ENCODE results near the gene ZFHX3. TPM values are rescaled to one million over a fixed set of nuclear protein-coding genes. Genes with fewer than 3 reads are reported as not detected.

The ZFHX3 gene
- total RNA-seq, 1 donor from 2014 or later, result 1.2 TPM

DNA sequence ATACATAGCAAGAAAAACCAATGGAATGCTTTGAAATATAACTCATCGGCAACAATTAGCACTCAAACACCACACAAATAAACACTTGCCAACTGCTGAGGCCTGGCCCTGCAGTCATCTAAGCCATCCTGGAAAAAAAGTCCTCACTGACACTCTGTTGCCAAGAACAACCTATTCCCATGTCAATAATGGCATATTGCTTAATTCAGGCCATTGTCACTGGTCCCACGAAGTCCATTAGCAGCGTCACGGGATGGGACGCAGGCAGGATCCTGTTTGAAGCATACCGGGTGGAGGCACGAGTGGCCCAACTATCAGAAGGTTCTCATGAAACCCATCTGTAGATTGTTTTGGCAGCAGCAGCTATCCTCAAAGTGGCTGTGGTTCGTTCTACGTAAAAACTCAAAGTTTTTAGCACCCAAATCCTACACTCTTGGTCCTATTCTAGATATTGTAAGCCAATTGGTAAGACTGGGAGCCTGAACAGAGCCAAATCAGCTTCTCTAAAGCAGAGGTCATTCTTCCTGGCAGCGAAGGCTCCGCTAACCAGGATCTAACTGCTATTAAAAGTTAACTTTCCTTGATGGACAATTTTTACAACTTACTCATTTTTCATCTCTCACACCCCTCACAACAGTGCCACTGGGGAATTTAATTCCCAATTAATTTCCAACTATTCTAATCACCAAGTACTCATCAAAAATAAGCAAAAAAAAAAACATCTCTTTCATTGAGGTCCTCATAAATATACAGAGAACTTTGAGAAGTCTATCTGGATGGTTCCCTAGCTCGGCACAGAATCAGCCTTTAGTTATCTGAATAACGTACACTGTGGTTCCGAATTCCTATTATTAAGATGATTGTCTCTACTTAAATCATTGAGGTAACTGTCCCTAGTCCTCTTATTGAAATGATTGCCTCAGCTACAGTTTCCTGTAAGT, 91.5 kb downstream of the ZFHX3 start:
- no peaks in the 10 kb centered on the region for H3K36me3 Mint-ChIP-seq (ENCODE audit: low read depth)
- H3K27ac Mint-ChIP-seq, result no peak overlapping the region
- no peaks in the 10 kb centered on the region for H3K27me3 Mint-ChIP-seq (ENCODE audit: low read depth)
- H3K4me3 Mint-ChIP-seq (ENCODE audit: low read depth), result no peak overlapping the region
- no peak for DNase-seq (ENCODE audit: low spot score)
- peaks cover 3% of the 10 kb centered on the region for H3K9me3 Mint-ChIP-seq
- intact Hi-C loops (cut with micrococcal nuclease), result no loop called here
- no peaks in the 10 kb centered on the region for H3K4me1 Mint-ChIP-seq (ENCODE audit: low read depth)

DNA sequence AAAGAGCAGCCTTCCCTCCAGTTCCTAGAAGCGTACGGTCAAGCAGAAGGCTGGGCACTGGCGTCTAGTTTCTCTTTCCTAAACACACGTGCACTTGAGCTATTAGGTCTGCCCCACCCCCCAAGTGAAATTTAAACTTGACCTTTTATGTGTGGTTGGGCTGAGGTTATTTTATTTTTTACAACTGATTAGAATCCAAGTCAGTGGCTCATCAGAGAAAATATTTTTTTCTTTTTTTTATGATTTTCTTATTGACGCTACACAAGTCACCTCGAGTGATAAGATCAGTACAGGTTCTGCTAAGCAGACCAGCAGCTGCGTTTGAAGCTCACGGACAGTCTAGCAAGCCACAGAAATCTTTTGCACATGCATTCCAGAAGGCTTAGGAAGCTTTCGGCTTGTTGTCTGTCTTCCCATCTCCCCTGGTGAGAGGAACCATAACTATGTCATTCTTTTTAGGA, 95.1 kb downstream of the ZFHX3 start:
- no peaks in the 10 kb centered on the region for H3K36me3 Mint-ChIP-seq (ENCODE audit: low read depth)
- intact Hi-C loops (cut with micrococcal nuclease), result no loop called here
- H3K4me1 Mint-ChIP-seq (ENCODE audit: low read depth), result no peaks in the 10 kb centered on the region
- H3K9me3 Mint-ChIP-seq, result no peaks in the 10 kb centered on the region
- no peak overlapping the region for H3K4me3 Mint-ChIP-seq (ENCODE audit: low read depth)
- no peak overlapping the region for H3K27ac Mint-ChIP-seq
- no peaks in the 10 kb centered on the region for H3K27me3 Mint-ChIP-seq (ENCODE audit: low read depth)
- no peak for DNase-seq (ENCODE audit: low spot score)

DNA sequence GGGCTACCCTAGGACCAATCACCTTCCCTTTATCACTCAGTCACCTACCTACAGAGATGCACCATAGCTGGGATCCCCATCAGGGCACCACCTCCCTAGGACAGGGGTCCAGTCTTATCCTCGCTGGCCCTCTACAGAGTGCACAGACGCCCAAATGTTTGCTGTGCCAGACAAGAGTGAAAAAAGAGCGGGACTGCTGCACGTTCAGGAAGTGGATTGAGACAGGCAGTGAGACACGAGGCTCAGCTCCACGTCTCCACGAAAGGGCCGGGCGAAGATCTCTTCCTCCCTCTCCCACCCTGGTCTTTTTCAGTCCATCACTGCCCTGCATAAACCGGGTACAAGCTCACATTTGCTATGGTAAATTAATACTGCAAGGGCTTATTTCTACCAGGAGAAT, 95.5 kb downstream of the ZFHX3 start:
- H3K27me3 Mint-ChIP-seq (ENCODE audit: low read depth), result no peaks in the 10 kb centered on the region
- H3K27ac Mint-ChIP-seq, result no peak overlapping the region
- H3K9me3 Mint-ChIP-seq, result no peaks in the 10 kb centered on the region
- intact Hi-C loops (cut with micrococcal nuclease), result no loop called here
- no peaks in the 10 kb centered on the region for H3K36me3 Mint-ChIP-seq (ENCODE audit: low read depth)
- H3K4me1 Mint-ChIP-seq (ENCODE audit: low read depth), result no peaks in the 10 kb centered on the region
- H3K4me3 Mint-ChIP-seq (ENCODE audit: low read depth), result no peak overlapping the region
- no peak for DNase-seq (ENCODE audit: low spot score)

DNA sequence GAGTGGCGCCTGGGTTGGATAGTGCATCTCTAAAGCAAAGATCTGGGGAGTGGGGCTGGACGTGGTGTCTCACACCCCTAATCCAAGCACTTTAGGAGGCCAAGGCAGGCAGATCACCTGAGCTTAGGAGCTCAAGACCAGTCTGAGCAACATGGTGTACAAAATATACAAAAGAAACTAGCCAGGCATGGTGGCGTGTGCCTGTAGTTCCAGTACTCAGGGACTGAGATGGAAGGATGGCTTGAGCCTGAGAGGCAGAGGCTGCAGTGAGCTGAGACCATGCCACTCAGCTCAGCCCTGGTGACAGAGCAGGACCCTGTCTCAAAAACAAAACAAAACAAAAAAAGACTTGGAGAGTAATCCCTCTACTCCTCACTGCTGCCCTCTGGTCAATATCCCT, 96.0 kb downstream of the ZFHX3 start:
- intact Hi-C loops (cut with micrococcal nuclease), result no loop called here
- Mint-ChIP-seq H3K4me3 (ENCODE audit: low read depth) (no peak overlapping the region), H3K27me3 (ENCODE audit: low read depth) (no peaks in the 10 kb centered on the region), H3K9me3 (no peaks in the 10 kb centered on the region), H3K36me3 (ENCODE audit: low read depth) (no peaks in the 10 kb centered on the region), H3K4me1 (ENCODE audit: low read depth) (no peaks in the 10 kb centered on the region), H3K27ac (no peak overlapping the region)
- no peak for DNase-seq (ENCODE audit: low spot score)

DNA sequence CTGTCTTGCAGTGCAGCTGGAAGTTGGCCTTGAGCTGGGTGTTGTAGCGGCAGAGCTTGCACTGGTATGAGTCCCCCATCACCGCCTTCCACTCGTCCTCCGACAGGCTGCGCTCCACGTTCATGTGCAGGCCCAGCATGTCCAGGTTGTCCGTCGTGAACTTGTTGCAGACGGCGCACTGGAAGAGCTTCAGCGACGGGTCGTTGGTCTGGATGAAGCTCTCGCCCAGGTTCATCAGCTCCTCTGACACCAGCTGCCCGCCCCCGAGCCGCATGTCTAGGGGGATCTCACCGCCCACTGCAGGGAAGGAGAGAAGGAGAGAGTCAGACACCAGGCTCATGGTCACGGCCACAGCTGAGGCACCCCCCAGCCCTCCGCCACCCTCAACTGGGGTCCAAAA, 97.3 kb downstream of the ZFHX3 start:
- Mint-ChIP-seq H3K27ac (no peak overlapping the region), H3K4me1 (ENCODE audit: low read depth) (no peaks in the 10 kb centered on the region), H3K4me3 (ENCODE audit: low read depth) (no peak overlapping the region), H3K27me3 (ENCODE audit: low read depth) (no peaks in the 10 kb centered on the region), H3K36me3 (ENCODE audit: low read depth) (no peaks in the 10 kb centered on the region), H3K9me3 (no peaks in the 10 kb centered on the region)
- intact Hi-C loops (cut with micrococcal nuclease), result no loop called here
- no peak for DNase-seq (ENCODE audit: low spot score)

DNA sequence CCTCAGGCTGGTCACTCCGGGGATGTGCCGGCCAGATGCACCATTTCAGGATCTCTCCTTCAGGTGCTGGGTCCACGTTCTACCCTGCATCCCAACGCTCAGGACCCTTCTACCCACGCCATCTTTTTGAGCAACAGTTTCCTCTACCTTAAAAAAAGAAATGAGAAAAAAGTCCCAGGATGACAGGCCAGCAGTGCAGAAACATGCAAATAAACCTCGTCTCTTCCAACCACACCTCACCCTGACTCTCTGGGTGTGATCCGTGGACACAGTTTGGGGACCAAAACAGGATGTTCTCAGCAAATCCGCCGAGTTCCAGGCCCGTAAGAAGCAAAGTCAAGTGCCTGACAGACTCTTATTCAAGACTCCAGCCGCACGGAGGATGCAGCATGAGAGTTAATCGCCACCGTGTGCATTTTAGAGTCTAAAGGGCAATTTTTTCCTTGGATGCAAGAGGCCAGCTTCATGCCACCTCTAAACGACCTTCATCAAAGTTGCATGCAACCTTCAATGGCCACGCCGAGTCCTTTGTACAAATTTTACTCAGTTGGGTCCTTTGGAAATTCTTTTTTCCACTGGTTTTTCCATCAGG, 99.6 kb downstream of the ZFHX3 start:
- H3K9me3 Mint-ChIP-seq, result no peaks in the 10 kb centered on the region
- H3K4me1 Mint-ChIP-seq (ENCODE audit: low read depth), result no peaks in the 10 kb centered on the region
- no peaks in the 10 kb centered on the region for H3K36me3 Mint-ChIP-seq (ENCODE audit: low read depth)
- H3K4me3 Mint-ChIP-seq (ENCODE audit: low read depth), result no peak overlapping the region
- intact Hi-C loops (cut with micrococcal nuclease), result no loop called here
- no peak for DNase-seq (ENCODE audit: low spot score)
- H3K27me3 Mint-ChIP-seq (ENCODE audit: low read depth), result no peaks in the 10 kb centered on the region
- no peak overlapping the region for H3K27ac Mint-ChIP-seq

DNA sequence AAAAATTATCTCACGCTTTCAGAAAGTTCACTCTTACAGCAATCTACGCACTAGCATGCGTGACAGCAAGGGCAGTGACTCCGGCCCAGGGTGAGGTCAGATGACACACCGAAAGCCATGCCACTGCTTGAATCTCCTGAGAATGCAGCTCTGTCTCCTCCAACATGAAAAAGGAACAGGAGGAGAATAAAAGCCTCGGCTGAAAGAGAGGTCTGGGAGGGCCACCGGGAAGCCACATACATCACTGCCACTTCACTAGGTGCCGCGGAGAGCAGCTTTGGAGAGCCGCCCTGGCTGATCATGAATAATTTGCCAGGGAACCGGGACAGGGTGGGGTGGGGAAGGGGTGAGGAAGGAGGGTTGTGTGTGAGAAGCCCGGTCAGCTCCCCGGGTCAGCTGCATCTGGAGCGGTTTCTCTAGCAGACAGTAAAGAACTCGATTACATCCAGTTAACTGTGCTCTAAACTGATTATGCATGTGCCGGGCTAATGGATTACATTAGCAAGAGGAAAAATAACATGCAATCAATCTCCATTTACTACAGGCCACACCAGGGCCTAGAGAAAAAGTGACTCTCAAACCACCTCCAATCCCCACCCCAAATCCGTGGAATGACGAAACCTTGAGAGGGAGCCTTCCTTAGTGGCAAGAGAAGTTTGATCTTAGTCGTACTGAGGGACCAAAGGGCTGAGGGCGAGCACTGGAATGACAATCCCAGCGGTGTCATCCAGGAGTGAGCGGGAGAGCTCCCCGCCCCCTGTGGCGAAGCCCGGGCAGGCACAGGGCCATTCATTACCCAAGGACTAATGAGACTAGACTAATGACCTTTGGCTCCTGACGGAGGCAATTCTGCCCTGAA, 100.3 kb downstream of the ZFHX3 start:
- Mint-ChIP-seq H3K4me3 (ENCODE audit: low read depth) (no peak overlapping the region), H3K36me3 (ENCODE audit: low read depth) (no peaks in the 10 kb centered on the region), H3K9me3 (no peaks in the 10 kb centered on the region), H3K4me1 (ENCODE audit: low read depth) (no peaks in the 10 kb centered on the region), H3K27ac (no peak overlapping the region), H3K27me3 (ENCODE audit: low read depth) (no peaks in the 10 kb centered on the region)
- no peak for DNase-seq (ENCODE audit: low spot score)
- intact Hi-C loops (cut with micrococcal nuclease), result no loop called here

DNA sequence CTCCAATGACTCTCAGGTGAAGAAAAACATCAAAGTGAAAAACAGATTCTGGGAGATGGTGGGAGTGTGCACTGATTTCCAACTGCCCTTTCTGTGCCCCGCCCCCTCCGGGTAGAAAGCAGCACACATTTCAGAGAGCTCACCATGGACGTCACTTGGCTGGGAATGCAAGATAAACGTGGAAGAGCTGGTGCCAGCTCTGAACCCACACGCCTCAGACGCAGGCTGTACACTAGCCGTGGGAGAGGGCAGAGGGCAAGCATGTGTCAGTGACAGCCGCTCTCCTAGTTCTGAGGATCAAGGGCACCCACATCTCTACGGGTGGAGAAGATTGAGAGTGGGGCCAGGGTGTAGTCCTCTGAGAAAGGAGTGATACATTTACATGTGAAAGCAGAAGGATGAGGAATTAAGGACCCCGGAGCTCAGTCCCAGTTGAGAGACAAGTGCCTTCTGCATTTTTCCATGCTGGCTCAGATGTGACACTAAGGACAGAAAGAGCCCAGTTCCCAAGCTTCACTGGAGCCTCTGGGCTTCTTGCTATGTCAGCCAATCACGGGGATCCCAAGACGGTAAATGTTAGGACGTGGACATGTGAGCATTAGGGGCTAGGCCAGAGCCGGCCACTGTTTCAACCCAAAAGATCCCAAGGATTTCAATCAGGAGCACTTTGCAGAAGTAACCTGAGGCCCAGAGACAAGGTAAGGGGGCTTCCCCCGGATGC, 101.3 kb downstream of the ZFHX3 start:
- DNase-seq (ENCODE audit: low spot score), result no peak
- Mint-ChIP-seq H3K36me3 (ENCODE audit: low read depth) (no peaks in the 10 kb centered on the region), H3K4me1 (ENCODE audit: low read depth) (no peaks in the 10 kb centered on the region), H3K9me3 (no peaks in the 10 kb centered on the region), H3K27me3 (ENCODE audit: low read depth) (peaks cover 3% of the 10 kb centered on the region), H3K27ac (no peak overlapping the region), H3K4me3 (ENCODE audit: low read depth) (no peak overlapping the region)
- intact Hi-C loops (cut with micrococcal nuclease), result no loop called here

DNA sequence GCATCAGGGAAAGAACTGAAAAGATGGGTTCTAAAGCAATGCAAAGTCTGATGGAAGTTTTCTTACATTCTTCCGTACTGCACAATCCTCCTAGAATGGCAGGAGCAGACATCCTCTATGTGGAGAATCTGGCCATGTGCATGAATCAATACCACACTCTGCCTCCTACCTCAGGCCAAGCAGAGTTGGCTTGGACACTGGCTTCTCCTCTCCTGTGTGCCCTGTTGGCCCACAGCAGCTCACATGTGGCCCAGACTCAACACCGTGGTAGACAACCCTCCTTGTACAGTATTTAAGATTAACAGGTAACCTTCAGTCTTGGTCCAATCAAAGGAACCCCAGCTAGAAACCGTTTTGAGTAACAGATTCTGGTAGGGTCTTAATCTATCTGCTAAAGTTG, 101.9 kb downstream of the ZFHX3 start:
- no peaks in the 10 kb centered on the region for H3K4me1 Mint-ChIP-seq (ENCODE audit: low read depth)
- intact Hi-C loops (cut with micrococcal nuclease), result no loop called here
- DNase-seq (ENCODE audit: low spot score), result no peak

DNA sequence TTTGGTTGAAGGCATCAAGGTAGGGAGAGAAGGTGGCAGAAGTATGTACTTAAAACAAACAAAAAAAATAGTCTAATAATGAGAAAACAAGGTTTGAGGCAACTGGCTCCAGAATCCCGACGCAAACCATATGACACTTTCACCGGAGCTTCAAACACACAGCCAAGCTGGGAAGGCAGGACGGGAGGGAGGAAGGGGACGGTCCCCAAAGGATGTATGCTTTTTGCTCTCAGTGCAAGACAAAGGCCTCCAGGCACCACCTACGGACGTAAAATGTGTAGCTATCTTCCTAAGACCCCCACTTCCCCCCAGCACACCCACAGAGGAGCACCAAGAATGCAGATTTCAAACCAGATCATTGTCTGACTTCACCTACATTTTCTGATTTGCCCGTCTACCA, 102.3 kb downstream of the ZFHX3 start:
- DNase-seq (ENCODE audit: low spot score), result no peak
- Mint-ChIP-seq H3K4me1 (ENCODE audit: low read depth) (no peaks in the 10 kb centered on the region), H3K9me3 (no peaks in the 10 kb centered on the region), H3K27ac (no peak overlapping the region), H3K27me3 (ENCODE audit: low read depth) (peaks cover 3% of the 10 kb centered on the region), H3K4me3 (ENCODE audit: low read depth) (no peak overlapping the region), H3K36me3 (ENCODE audit: low read depth) (no peaks in the 10 kb centered on the region)
- intact Hi-C loops (cut with micrococcal nuclease), result no loop called here

More for the DNA sequence above, 101.9 kb downstream of the ZFHX3 start:
- Mint-ChIP-seq H3K27me3 (ENCODE audit: low read depth) (peaks cover 3% of the 10 kb centered on the region), H3K4me3 (ENCODE audit: low read depth) (no peak overlapping the region), H3K36me3 (ENCODE audit: low read depth) (no peaks in the 10 kb centered on the region), H3K9me3 (no peaks in the 10 kb centered on the region), H3K27ac (no peak overlapping the region)

DNA sequence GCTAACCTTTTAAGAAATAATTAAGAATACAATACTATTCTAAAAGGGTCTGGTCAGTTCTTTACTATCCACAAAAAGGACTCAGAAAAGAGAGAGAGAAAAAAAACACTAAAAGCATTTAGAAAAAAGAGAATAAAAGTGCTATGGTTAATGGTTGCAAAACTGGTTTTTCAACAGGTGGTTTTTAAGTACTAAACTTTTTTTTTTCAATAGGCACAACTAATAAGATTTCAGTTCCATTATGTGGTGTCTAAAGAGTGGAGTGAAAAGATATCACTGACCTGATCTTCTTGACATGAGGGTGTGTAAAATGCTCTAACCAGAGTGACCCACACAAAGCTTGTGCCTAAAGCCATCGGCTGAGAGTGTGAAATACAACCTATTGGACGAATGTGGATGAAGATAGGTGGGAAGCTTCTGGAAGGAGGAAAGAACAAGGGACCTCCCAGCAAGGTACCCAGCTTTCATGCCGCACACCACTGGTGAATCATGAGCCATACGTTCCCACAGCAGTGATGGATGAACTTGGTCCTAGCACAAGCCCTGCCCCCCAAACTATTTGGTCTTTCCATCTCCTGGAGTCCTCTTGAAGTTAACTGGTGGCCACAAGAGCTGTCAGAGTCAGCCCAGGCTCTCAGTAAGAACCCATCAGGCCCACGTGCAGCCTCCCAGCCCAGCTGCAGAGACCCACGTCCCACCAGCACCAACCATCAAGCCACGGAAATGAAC, 103.0 kb downstream of the ZFHX3 start:
- DNase-seq (ENCODE audit: low spot score), result no peak
- H3K27ac Mint-ChIP-seq, result no peak overlapping the region
- no peaks in the 10 kb centered on the region for H3K4me1 Mint-ChIP-seq (ENCODE audit: low read depth)
- peaks cover 3% of the 10 kb centered on the region for H3K27me3 Mint-ChIP-seq (ENCODE audit: low read depth)
- intact Hi-C loops (cut with micrococcal nuclease), result no loop called here
- no peaks in the 10 kb centered on the region for H3K9me3 Mint-ChIP-seq
- H3K4me3 Mint-ChIP-seq (ENCODE audit: low read depth), result no peak overlapping the region
- no peaks in the 10 kb centered on the region for H3K36me3 Mint-ChIP-seq (ENCODE audit: low read depth)

DNA sequence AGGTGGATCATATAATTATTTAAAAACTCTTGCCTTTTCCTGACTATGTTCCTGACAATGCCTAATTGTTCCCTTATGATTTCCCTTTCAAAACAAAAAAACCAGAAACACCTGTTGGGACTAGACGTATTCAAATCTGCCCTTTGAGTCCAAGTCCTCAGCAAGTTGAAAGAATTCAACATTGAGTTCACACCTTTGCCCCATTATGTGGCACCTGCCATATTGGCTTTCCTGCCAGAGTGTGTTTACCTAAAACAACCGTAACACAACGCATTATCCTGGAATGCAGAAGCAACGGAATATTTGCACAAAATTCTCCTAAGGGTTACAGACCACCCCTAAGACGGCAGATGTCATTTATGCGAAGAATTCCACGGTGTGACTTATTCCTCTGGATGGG, 105.9 kb downstream of the ZFHX3 start:
- Mint-ChIP-seq H3K4me1 (ENCODE audit: low read depth) (no peaks in the 10 kb centered on the region), H3K4me3 (ENCODE audit: low read depth) (no peak overlapping the region), H3K36me3 (ENCODE audit: low read depth) (no peaks in the 10 kb centered on the region), H3K27ac (no peak overlapping the region), H3K27me3 (ENCODE audit: low read depth) (peaks cover 3% of the 10 kb centered on the region), H3K9me3 (no peaks in the 10 kb centered on the region)
- DNase-seq (ENCODE audit: low spot score), result no peak
- intact Hi-C loops (cut with micrococcal nuclease), result no loop called here

Measured in activated T-helper 2 cell treated with anti-CD3 and anti-CD28 coated beads, Interferon-gamma antibody, Interleukin-2, Interleukin-4, amounts not matched to agents 10 μg/mL and 5 μg/mL and 100 μg/mL, durations not matched to agents 14 hours and 24 hours and 36 hours (primary cell).